NCI-H1694 treated with DMSO at 0.1 percent for 48 hours (cell line): ENCODE measurements around the gene TBC1D5.
"Not testable (repeated sequence)": the region's sequence is repeated elsewhere in the genome, so short reads cannot be mapped to it uniquely, and the experiment has no call there.

Source experiments
- DNase-seq: peaks from one replicate; lab custom pipeline; 2025; lab: John Stamatoyannopoulos, UW

Gene TBC1D5

GRCh38 chr3:17714473-17714872 lies 28.0 kb downstream of the TBC1D5 start:
- DNase-seq: no peak

DNA sequence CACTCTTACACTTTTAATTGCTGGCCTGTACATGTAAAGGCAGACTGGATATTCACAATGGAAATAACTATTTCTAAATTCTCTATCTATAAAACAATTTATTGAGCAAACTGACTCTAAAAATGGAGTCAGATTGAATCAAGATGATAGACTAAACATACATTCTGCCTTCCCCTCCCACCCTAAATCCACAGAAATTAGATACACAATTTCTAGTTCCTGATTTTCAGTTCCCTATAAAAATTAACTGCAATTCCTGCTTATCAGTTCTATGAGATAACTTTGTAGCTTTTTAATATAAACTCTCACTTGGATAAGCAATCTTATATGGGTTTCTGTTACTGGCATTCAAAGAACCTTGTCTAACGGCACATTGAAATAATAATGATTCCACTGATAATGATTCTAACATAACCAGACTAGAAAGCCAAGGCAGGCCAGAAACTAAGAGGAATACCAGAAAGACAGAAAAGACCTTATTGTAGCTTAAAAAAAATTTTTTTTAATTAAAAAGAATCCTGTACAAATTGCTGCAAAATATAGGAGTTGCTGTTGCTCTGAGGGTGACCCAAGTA lies 33.1 kb downstream of the TBC1D5 start:
- no peak for DNase-seq

- DNase-seq: no peak
These were observed 34.5 kb downstream of the TBC1D5 start for GRCh38 chr3:17707813-17708543.

DNA sequence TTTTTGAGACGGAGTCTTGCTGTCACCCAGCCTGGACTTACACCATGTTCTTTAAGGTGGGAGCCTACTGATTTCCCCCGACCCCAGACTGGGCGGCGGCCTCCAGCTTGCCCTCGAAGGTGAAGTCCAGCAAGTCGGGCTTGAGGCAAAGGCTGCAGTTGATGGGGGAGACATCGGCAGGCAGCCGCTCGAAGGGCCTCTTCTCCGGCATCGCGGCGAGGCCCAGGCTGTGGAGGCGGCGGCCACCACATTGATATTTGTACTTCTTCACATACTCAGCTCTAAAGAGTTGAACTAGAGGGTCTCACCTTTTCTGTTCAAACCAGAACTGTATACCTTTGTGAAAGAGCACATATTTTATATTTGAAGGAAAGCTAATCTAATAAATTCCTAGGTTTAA lies 36.4 kb downstream of the TBC1D5 start:
- DNase-seq: not testable (repeated sequence)

DNA sequence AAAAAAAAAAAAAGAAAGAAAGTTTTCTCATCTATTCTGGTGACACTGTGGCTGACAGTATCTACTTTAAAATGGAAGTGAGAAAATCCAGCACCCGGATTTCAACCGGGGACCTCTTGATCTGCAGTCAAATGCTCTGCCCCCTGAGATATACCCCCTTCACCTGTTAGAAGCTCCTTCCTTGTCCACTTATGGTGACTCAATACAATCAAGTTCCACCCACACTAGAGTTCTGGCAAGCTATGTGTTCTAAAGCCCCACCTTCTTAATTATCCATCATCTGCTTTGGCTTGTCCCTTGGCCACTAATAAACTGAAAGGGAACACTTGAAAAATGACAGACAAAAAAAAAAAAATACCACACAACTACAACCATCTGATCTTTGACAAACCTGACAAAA lies 42.6 kb downstream of the TBC1D5 start:
- not testable (repeated sequence) for DNase-seq

DNA sequence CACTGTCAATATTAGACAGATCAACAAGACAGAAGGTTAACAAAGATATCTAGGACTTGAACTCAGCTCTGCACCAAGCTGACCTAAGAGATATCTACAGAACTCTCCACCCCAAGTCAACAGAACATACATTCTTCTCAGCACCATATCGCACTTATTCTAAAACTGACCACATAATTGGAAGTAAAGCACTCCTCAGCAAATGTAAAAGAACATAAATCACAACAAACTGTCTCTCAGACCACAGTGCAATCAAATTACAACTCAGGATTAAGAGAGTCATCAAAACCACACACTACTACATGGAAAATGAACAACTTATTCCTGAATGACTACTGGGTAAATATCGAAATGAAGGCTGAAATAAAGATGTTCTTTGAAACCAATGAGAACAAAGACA lies 46.8 kb downstream of the TBC1D5 start:
- not testable (repeated sequence) for DNase-seq

- not testable (repeated sequence) for DNase-seq
These were observed 48.8 kb downstream of the TBC1D5 start for GRCh38 chr3:17693670-17693999.

- DNase-seq: not testable (repeated sequence)
These were observed 49.4 kb downstream of the TBC1D5 start for GRCh38 chr3:17692846-17693669.

DNA sequence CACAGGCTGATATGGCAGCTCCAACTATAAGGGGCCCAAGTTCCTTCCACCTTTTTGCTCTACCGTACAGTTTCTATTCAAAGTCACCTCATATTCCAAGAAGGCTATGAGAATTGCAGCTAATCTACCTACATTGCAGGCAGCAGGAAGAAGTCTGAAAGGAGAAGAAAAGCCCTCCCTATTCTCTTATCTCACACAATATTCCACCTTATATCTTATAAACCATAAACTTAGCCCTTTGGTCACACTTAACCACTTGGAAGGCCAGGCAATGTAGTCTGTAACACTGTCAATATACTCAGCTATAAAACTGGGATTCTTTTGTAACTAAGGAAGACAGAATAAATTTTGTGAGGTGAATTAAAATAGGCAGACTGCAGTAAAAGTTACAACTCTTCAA lies 54.9 kb downstream of the TBC1D5 start:
- no peak for DNase-seq

DNA sequence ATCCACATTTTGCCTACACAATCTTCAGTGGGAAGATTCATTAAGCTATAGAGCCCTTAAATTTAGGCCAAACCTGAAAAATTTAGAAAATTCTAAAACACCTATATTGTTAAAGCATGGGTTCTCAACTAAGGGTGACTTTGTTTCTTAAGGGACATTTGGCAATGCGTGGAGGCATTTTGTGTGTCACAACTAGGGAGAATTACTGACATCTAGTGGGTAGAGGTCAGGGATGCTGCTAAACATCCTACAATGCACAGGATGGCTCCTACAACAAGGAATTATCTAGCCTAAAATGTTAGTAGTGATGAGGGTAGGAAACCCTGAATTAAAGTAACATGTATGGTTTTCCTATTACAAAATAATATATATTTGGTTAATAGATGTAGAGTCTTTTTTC lies 55.8 kb downstream of the TBC1D5 start:
- DNase-seq: no peak

GRCh38 chr3:17683542-17684207 lies 58.8 kb downstream of the TBC1D5 start:
- no peak for DNase-seq

DNA sequence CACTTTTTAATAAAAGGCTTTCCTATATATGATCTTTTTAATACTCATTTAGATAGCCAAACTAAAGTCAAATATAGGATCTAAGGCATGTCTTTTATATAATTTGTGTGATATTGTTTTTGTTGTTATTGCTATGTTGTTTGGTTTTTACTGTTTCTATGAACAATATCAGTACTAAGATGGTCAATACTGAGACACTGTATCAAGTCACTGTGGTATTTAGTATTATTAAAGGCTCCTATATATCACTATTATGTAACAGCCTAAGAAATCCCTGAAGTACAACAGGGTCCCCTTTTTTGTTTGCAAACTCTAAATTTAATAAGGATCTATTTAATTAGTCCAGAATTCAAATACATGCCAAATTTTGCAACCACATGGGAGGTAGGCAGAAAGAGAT lies 61.9 kb downstream of the TBC1D5 start:
- no peak for DNase-seq

DNA sequence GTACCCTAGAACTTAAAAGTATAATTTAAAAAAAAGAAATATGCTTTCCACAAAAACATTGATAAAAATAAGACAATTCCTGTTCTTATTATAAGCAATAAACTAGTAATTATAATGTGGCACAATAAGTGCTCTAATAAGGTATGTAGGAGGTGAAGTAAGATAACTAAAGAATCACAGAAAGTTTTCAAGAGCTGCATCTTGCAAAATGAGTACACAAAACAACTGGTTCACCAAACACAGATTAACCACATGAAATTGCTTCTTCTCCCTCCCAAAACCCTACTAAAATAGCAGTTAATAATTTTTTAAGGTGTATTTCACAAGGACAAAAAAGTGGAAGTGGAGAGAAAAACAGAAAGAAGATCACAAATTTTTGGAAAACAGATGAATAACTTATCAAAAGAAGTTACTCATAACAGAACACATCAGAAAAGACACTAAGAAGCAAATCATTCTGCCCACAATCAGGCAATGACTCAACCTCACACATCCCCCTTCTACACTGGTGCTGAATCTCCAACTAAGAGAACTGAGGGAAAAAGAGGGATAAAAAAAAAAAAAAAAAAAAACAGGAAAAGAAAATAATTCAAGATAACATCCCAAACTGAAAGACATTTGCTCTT lies 64.2 kb downstream of the TBC1D5 start:
- DNase-seq: no peak

DNA sequence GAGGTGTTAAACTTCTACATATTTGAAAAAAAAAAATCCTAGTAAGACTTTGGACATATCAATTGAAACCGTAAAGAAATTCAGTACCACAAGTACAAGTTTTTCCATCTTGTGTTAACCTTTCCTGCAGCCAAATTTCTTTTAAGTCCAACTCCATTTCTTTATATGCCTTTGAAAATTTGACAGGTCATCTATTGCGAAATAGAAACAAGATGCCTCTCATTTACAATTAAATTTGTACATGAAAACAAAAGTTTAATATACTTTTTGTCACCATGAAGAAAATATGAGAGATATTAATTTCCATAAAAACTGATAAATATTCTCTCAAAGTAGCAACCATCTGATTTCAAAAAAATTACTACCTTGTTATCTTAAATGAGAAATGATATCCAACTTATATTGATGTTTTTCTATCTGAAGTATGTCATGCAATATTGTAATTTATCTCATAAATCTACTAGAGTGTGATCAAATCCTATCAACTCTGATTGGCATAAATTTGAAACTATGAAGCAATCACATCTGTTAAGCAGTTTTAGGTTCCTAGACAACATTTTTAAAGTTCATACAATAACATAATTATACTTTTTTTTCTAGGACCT lies 68.2 kb downstream of the TBC1D5 start:
- no peak for DNase-seq

GRCh38 chr3:17672506-17672905 lies 69.9 kb downstream of the TBC1D5 start:
- no peak for DNase-seq

DNA sequence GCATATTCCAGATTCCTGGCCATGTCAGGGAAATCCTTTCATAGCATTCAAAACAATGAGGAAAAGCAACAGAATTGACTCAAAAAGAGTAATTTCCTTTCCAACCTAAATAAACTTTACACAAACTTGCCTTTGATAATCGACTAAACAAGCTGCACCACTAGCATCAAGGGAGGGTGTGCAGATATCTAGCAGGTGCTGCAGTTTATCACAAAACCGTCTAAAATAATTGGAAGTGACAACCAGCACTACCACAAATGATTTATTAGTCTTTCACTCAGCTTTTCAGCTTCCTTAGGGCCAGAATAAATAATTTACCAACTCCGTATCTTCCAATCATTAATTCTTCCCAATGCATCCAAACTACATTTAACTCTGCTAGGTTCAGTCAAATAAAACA lies 71.7 kb downstream of the TBC1D5 start:
- DNase-seq: no peak

DNA sequence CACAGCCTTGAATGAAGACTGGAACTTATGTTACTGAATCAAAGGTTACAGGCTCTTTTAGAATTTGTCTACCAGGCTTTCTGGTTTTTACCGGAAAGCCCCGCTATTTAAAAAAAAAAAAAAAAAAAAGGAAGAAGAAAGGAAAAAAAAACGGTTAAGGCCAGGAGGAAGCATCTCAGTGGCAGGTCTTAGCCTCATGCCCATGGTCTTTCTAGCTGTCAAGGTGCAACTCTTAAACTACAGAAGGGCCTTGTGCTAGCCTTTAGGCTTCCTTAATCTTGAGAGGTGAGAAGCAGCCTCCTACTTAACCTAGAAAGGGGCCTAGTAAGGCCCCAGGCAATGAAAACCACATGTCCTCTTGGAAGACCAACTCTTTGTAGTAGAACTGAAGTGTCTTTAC lies 77.5 kb downstream of the TBC1D5 start:
- DNase-seq: no peak

- no peak for DNase-seq
These were observed 86.2 kb downstream of the TBC1D5 start for GRCh38 chr3:17656264-17656663.

GRCh38 chr3:17655743-17656142 lies 86.7 kb downstream of the TBC1D5 start:
- DNase-seq: no peak

GRCh38 chr3:17649748-17650147 lies 92.7 kb downstream of the TBC1D5 start:
- DNase-seq: not testable (repeated sequence)

GRCh38 chr3:17648630-17649355 lies 93.6 kb downstream of the TBC1D5 start:
- not testable (repeated sequence) for DNase-seq
